K562 (cell line): Measurements from ENCODE around the gene H3-3A. TPM values are rescaled to one million over a fixed set of nuclear protein-coding genes. Genes with fewer than 3 reads are reported as not detected.
A peak's percentile ranks its signal among the peaks of the same experiment; 100 is the strongest.

Experiments
- ATAC-seq: fragments of 200-7000 bp; cut with Tn5 transposase; 3 replicates; pipeline ENCODE4 v1.9.1; 2020; ENCODE audit warnings: moderate library complexity
- BruUV-seq: library from RNA; stranded (reverse); fragments of 400-500 nt; replicated peaks from 2 replicates; lab custom pipeline; 2021; lab: Mats Ljungman, UMichigan
- CTCF ChIA-PET: fragments of 300-600 bp; formaldehyde crosslinking; extraction: SDS; loops from one replicate; lab custom pipeline; 2021; ENCODE audit warnings: low intra/inter-chr PET ratio; lab: Yijun Ruan, JAX
- POLR2A ChIA-PET: fragments of 300-600, 350-650 bp; sonication (Branson Sonifier 250); formaldehyde crosslinking; extraction: SDS; loops from one replicate; lab custom pipeline; 2021; ENCODE audit warnings: antibody characterized with exemption, inconsistent platforms; lab: Yijun Ruan, JAX
- DNase-seq, 4 experiments: peaks; one replicate each; pipeline versions ENCODE4 v3.0.0 to v3.0.0-alpha.2; 2011 to 2018; ENCODE audit warnings: low spot score in 3 of 4, mixed read lengths in 3 of 4; ENCODE audit errors: extremely low read depth in 1 of 4
- FAIRE-seq: peaks from 2 replicates; lab custom pipeline; 2011; peaks lifted over from hg19 to GRCh38; lab: Jason Lieb, UNC
- H2AFZ ChIP-seq: 2 replicates; pipeline ENCODE4 v1.6.0; 2011; ENCODE audit warnings: low read depth, low read length, control low read depth, inconsistent platforms
- H3K27ac ChIP-seq: fragments of 200-600 bp; 3 replicates; pipeline ENCODE4 v1.8.0; 2011; ENCODE audit warnings: low read depth, mild to moderate bottlenecking, control low read depth, inconsistent platforms, low read length, moderate library complexity, mixed read lengths; ENCODE audit errors: extremely low read depth
- H3K27me3 ChIP-seq, 2 experiments: fragments of 300-600 bp in 1 of 2; 2 replicates in 1 of 2; 3 replicates in 1 of 2; pipeline versions ENCODE4 v1.6.0 to v1.8.0; 2011; ENCODE audit warnings: inconsistent platforms in 2 of 2, low read length in 2 of 2, mild to moderate bottlenecking in 1 of 2, mixed read lengths in 1 of 2, moderate library complexity in 1 of 2; ENCODE audit not compliant: control insufficient read depth in 2 of 2, insufficient read depth in 2 of 2
- H3K36me3 ChIP-seq: fragments of 300-600 bp; 3 replicates; pipeline ENCODE4 v1.8.0; 2011; ENCODE audit warnings: mild to moderate bottlenecking, low read length, inconsistent platforms; ENCODE audit not compliant: control insufficient read depth, insufficient read depth
- H3K4me1 ChIP-seq, 2 experiments: fragments of 200-600 bp in 1 of 2; replicated peaks in 1 of 2; 2 replicates in 1 of 2; 3 replicates in 1 of 2; pipeline versions ENCODE4 v1.5.1 to v1.8.0; 2011; ENCODE audit warnings: inconsistent platforms in 2 of 2, low read length in 2 of 2, mild to moderate bottlenecking in 1 of 2, mixed read lengths in 1 of 2, moderate library complexity in 1 of 2; ENCODE audit not compliant: control insufficient read depth in 2 of 2, insufficient read depth in 2 of 2
- H3K4me2 ChIP-seq: 2 replicates; pipeline ENCODE4 v1.6.1; 2011; ENCODE audit warnings: low read length, control low read depth, inconsistent platforms, mixed read lengths; ENCODE audit not compliant: insufficient read depth
- H3K4me3 ChIP-seq: fragments of 200-600 bp; sonication (generic), shearing (Covaris generic); 2 replicates; pipeline ENCODE4 v1.5.1; 2016; ENCODE audit warnings: control low read depth, inconsistent platforms
- H3K79me2 ChIP-seq: fragments of 200-600 bp; 3 replicates; pipeline ENCODE4 v1.8.0; 2011; ENCODE audit warnings: low read length, inconsistent platforms; ENCODE audit not compliant: control insufficient read depth, insufficient read depth
- H3K9ac ChIP-seq, 2 experiments: 2 replicates each; pipeline versions ENCODE4 v1.6.0 to v1.6.1; 2011; ENCODE audit warnings: low read depth in 2 of 2, low read length in 2 of 2, control low read depth in 1 of 2, inconsistent platforms in 1 of 2, mild to moderate bottlenecking in 1 of 2, mixed read lengths in 1 of 2; ENCODE audit not compliant: insufficient read depth in 1 of 2
- H3K9me1 ChIP-seq: one replicate; pipeline ENCODE4 v1.6.0; 2011; ENCODE audit warnings: inconsistent platforms, mild to moderate bottlenecking, low read length, moderate library complexity; ENCODE audit not compliant: control insufficient read depth, insufficient read depth
- H3K9me3 ChIP-seq: replicated peaks from 2 replicates; pipeline ENCODE4 v1.5.1; 2011; ENCODE audit warnings: low read depth, low read length, inconsistent platforms; ENCODE audit not compliant: control insufficient read depth, insufficient read depth
- H4K20me1 ChIP-seq: replicated peaks from 2 replicates; pipeline ENCODE4 v1.6.1; 2011; ENCODE audit warnings: low read length, inconsistent platforms, mixed read lengths; ENCODE audit not compliant: control insufficient read depth, insufficient read depth
- CBFA2T3 ChIP-seq: fragments of 450-650 bp; IDR thresholded peaks from 2 replicates; pipeline ENCODE4 v1.6.1; 2017
- EGR1 ChIP-seq: fragments of 450-650 bp; conservative IDR thresholded peaks from 2 replicates; pipeline ENCODE4 v1.6.1; 2017; ENCODE audit warnings: mild to moderate bottlenecking
- ELF1 ChIP-seq: fragments of 200-800 bp; sonication (Bioruptor generic); IDR thresholded peaks from 2 replicates; pipeline ENCODE4 v1.6.1; 2016; ENCODE audit warnings: missing genetic modification characterization, missing compliant biosample characterization
- FOXK2 ChIP-seq, 2 experiments: fragments of 450-650 bp; IDR thresholded peaks in 1 of 2; conservative IDR thresholded peaks in 1 of 2; 2 replicates each; pipeline ENCODE4 v1.6.1; 2016; ENCODE audit warnings: low read depth in 2 of 2, mild to moderate bottlenecking in 1 of 2
- KDM1A ChIP-seq, 2 experiments: fragments of 450-650 bp; IDR thresholded peaks; 2 replicates each; pipeline ENCODE4 v1.6.1; 2016; ENCODE audit warnings: mild to moderate bottlenecking in 2 of 2
- MYNN ChIP-seq, 2 experiments: sonication (generic); formaldehyde crosslinking in 1 of 2; IDR thresholded peaks; 2 replicates each; pipeline versions ENCODE4 v1.5.0 to v1.6.1; 2016 to 2020; ENCODE audit warnings: antibody characterized with exemption in 1 of 2, missing genetic modification reagents in 1 of 2
- RCOR1 ChIP-seq, 2 experiments: IDR thresholded peaks; 2 replicates each; pipeline ENCODE4 v1.6.1; 2012; ENCODE audit warnings: low read depth in 2 of 2, low read length in 2 of 2, borderline replicate concordance in 1 of 2, improper control_type of control experiment in 1 of 2
- SAP30 ChIP-seq: fragments of 200-600 bp; sonication (generic); IDR thresholded peaks from 2 replicates; pipeline ENCODE4 v1.6.1; 2012; ENCODE audit warnings: borderline replicate concordance, low read depth, mild to moderate bottlenecking, moderate library complexity, low read length, control low read depth, inconsistent platforms; ENCODE audit not compliant: insufficient read depth, poor library complexity, severe bottlenecking
- TEAD1 ChIP-seq, 2 experiments: fragments of 450-650 bp in 1 of 2; sonication (generic) in 1 of 2; formaldehyde crosslinking; IDR thresholded peaks; 2 replicates each; pipeline versions ENCODE4 v1.4.0 to v1.8.0; 2020 to 2022; ENCODE audit warnings: mild to moderate bottlenecking in 2 of 2, missing genetic modification reagents in 1 of 2
- ZNF263 ChIP-seq: sonication (generic); formaldehyde crosslinking; IDR thresholded peaks from 2 replicates; pipeline ENCODE4 v1.8.0; 2022; ENCODE audit warnings: mild to moderate bottlenecking, missing genetic modification reagents, borderline replicate concordance
- WGBS: fragments of 100-300 bp; shearing (Covaris generic); methylation state at CpG from one replicate; pipeline ENCODE4 v1.1.6; 2016; ENCODE audit warnings: low coverage, mixed read lengths; ENCODE audit not compliant: insufficient coverage; ENCODE audit errors: missing lambda C conversion rate; 5-methylcytosine and 5-hydroxymethylcytosine counted together
- in situ Hi-C: fragments of 300-500 bp; cut with MboI; formaldehyde crosslinking; loops from 4 replicates; pipeline ENCODE4 v1.15.0; 2018; ENCODE audit warnings: inconsistent platforms, mixed read lengths
- intact Hi-C: fragments of 100-400 bp; cut with micrococcal nuclease; formaldehyde crosslinking; loops from 2 replicates; pipeline ENCODE4 v1.14.2; 2022
- polyA plus RNA-seq, 8 experiments: library from polyadenylated mRNA; depleted of rRNA in 4 of 8; stranded (reverse) in 5 of 8; unstranded in 3 of 8; fragments of >200 nt; fragmentation: Nextera tagmentation in 2 of 8; fragmentation: Illumina TruSeq in 1 of 8; extraction: Ambion mirVana in 2 of 8; extraction: Trizol in 1 of 8; gene quantifications; 2 replicates each; pipeline versions ENCODE4 v1.2.1 to v1.2.3, GENCODE V29; 2011 to 2014; ENCODE audit warnings: inconsistent platforms in 1 of 8, missing spikeins in 1 of 8
- total RNA-seq, 7 experiments: library from RNA; depleted of rRNA in 6 of 7; stranded (reverse); fragments of >200 nt in 6 of 7; fragmentation: Illumina TruSeq in 2 of 7; extraction: Trizol in 2 of 7; gene quantifications; 2 replicates each; pipeline versions ENCODE4 v1.2.1 to v1.2.3, GENCODE V29; 2011 to 2021; ENCODE audit warnings: low replicate concordance in 1 of 7
- TF ChIP-seq, protein P1 (sequence below): fragments of 450-650 bp; IDR thresholded peaks from 2 replicates; pipeline ENCODE4 v1.6.1; 2018; ENCODE audit not compliant: partially characterized antibody
- TF ChIP-seq, protein P2 (sequence below), 2 experiments: fragments of 450-650 bp; IDR thresholded peaks; 2 replicates each; pipeline ENCODE4 v1.6.1; 2018; ENCODE audit warnings: mild to moderate bottlenecking in 2 of 2, low read depth in 1 of 2; ENCODE audit not compliant: partially characterized antibody in 2 of 2

H3-3A gene
- total and polyA plus RNA-seq, 9 of the 15 experiments (the other 6 are each of a cell fraction or from before 2014, with no cell fraction given): 426 to 1,083 (median 591) TPM

DNA sequence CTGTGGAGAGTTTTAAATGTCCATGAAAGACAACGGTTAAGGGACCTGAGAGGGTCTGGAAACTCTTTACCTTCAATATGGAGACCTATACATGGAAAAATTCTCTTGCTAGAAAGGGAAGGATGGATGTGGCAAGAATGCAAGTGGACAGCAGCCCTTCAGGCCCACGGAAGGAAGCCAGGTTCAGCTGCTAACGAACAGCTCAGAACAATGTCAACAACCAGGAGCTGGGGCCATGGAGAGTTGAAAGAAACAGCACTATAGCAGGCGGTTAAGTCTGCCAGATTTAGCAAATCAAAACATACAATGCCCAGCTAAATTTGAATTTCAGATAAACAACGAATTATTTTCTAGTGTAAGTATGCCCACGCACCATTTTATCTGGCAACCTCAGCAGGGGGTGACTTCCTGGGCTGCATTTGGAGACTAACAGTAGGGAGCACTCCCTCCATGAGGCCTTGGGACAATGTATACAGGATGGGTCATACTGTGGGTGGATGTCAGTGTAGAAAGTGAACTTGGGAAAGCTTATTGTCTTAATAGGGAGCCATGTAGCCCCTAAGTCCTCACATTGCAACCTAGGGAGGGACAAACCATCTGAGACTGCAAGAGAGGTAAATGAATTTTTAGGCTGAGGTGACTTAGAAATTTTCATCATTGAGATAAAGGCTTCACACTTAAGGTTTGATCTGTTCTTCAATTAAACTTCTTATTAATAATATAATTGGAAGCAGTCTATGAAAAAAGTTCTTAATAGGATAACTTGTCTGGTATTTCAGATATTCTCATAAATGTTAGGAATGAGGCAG lies 7.8 kb upstream of the H3-3A start:
- BruUV-seq: no TSS peak
- Histone ChIP-seq H3K27ac (no peak overlapping the region), H2AFZ (no peak overlapping the region), H3K27me3 (no peaks in the 10 kb centered on the region), H3K79me2 (no peaks in the 10 kb centered on the region), H3K4me2 (no peak overlapping the region), H3K9ac (peak overlapping the region in 1 of 2 experiments; percentile 33; a peak in 1 of 4 replicates), H3K36me3 (no peaks in the 10 kb centered on the region), H4K20me1 (no peaks in the 10 kb centered on the region), H3K4me3 (no peak overlapping the region), H3K9me3 (no peaks in the 10 kb centered on the region), H3K9me1 (no peaks in the 10 kb centered on the region), H3K4me1 (peaks cover 0 to 3% of the 10 kb centered on the region in 2 experiments; a peak in 2 of 5 replicates)
- no peak for TF ChIP-seq SAP30
- peak; percentile 62 for TF ChIP-seq EGR1
- TF ChIP-seq CBFA2T3: peak; percentile 32; the same call in 1 of the 2 replicates
- TF ChIP-seq MYNN (IDR thresholded peaks at IDR 0.05): 0 out of 2 replicates have a peak, but pooled peaks have one; percentile 29
- TF ChIP-seq MYNN (CRISPR knock-in tag; IDR thresholded peaks at IDR 0.05): no peak
- TF ChIP-seq RCOR1 (IDR thresholded peaks at IDR 0.05; ENCODE audit: borderline replicate concordance in 1 of 2, low read depth in 2 of 2, low read length in 2 of 2): 0 out of 4 replicates have a peak, but pooled peaks of 1 of the 2 experiments have one; percentile 31
- TF ChIP-seq ZNF263 (CRISPR knock-in tag): peak; percentile 75; the same call in 1 of the 2 replicates
- TF ChIP-seq TEAD1 (CRISPR knock-in tag; IDR thresholded peaks at IDR 0.05): no peak
- no peak for TF ChIP-seq ELF1 (tag)
- TF ChIP-seq, protein P1, sequence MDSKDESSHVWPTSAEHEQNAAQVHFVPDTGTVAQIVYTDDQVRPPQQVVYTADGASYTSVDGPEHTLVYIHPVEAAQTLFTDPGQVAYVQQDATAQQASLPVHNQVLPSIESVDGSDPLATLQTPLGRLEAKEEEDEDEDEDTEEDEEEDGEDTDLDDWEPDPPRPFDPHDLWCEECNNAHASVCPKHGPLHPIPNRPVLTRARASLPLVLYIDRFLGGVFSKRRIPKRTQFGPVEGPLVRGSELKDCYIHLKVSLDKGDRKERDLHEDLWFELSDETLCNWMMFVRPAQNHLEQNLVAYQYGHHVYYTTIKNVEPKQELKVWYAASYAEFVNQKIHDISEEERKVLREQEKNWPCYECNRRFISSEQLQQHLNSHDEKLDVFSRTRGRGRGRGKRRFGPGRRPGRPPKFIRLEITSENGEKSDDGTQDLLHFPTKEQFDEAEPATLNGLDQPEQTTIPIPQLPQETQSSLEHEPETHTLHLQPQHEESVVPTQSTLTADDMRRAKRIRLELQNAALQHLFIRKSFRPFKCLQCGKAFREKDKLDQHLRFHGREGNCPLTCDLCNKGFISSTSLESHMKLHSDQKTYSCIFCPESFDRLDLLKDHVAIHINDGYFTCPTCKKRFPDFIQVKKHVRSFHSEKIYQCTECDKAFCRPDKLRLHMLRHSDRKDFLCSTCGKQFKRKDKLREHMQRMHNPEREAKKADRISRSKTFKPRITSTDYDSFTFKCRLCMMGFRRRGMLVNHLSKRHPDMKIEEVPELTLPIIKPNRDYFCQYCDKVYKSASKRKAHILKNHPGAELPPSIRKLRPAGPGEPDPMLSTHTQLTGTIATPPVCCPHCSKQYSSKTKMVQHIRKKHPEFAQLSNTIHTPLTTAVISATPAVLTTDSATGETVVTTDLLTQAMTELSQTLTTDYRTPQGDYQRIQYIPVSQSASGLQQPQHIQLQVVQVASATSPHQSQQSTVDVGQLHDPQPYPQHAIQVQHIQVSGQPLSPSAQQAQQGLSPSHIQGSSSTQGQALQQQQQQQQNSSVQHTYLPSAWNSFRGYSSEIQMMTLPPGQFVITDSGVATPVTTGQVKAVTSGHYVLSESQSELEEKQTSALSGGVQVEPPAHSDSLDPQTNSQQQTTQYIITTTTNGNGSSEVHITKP: peak; percentile 61
- TF ChIP-seq, protein P2, sequence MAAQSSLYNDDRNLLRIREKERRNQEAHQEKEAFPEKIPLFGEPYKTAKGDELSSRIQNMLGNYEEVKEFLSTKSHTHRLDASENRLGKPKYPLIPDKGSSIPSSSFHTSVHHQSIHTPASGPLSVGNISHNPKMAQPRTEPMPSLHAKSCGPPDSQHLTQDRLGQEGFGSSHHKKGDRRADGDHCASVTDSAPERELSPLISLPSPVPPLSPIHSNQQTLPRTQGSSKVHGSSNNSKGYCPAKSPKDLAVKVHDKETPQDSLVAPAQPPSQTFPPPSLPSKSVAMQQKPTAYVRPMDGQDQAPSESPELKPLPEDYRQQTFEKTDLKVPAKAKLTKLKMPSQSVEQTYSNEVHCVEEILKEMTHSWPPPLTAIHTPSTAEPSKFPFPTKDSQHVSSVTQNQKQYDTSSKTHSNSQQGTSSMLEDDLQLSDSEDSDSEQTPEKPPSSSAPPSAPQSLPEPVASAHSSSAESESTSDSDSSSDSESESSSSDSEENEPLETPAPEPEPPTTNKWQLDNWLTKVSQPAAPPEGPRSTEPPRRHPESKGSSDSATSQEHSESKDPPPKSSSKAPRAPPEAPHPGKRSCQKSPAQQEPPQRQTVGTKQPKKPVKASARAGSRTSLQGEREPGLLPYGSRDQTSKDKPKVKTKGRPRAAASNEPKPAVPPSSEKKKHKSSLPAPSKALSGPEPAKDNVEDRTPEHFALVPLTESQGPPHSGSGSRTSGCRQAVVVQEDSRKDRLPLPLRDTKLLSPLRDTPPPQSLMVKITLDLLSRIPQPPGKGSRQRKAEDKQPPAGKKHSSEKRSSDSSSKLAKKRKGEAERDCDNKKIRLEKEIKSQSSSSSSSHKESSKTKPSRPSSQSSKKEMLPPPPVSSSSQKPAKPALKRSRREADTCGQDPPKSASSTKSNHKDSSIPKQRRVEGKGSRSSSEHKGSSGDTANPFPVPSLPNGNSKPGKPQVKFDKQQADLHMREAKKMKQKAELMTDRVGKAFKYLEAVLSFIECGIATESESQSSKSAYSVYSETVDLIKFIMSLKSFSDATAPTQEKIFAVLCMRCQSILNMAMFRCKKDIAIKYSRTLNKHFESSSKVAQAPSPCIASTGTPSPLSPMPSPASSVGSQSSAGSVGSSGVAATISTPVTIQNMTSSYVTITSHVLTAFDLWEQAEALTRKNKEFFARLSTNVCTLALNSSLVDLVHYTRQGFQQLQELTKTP (IDR thresholded peaks at IDR 0.05; ENCODE audit: low read depth in 1 of 2, partially characterized antibody in 2 of 2): no peak
- TF ChIP-seq FOXK2 (conservative IDR thresholded peaks at IDR 0.05 in 1 of 2, IDR thresholded peaks at IDR 0.05 in 1 of 2; ENCODE audit: low read depth in 2 of 2): peak in 1 of 2 experiments; percentile 37; a peak in 1 of 4 replicates
- peak; percentile 75 to 81; a peak in 3 of 4 replicates for TF ChIP-seq KDM1A (IDR thresholded peaks at IDR 0.05)
- ATAC-seq: peak; percentile 65
- CTCF ChIA-PET: no interaction called here
- intact Hi-C loops: no loop called here
- DNase-seq: peak in 1 of 4 experiments; percentile 35
- peak; percentile 67 for FAIRE-seq
- in situ Hi-C loops: loop anchor here (5.0 kb wide), 1 partner anchor 47 kb away; no protein-coding TSS in a partner anchor
- POLR2A ChIA-PET: interaction anchor here (0.7 to 2.7 kb wide), 6 partner anchors 8 to 114 kb away, joined by 3 to 13 read pairs (median 4); partner anchors contain the start of gene SDE2
- WGBS: 19% methylated on average over 6 of the region's 6 CpGs
